KMS-11 (cell line): ENCODE data around the gene ENOX2.

Experiments used
- H2AFZ ChIP-seq: fragments of 200-600 bp; sonication (generic); 2 replicates; pipeline ENCODE4 v1.6.1; 2016; ENCODE audit warnings: antibody characterized with exemption, mixed run types, low read depth
- H3K27ac ChIP-seq: fragments of 200-600 bp; sonication (generic); 2 replicates; pipeline ENCODE4 v1.6.1; 2016; ENCODE audit warnings: mild to moderate bottlenecking, mixed run types
- H3K27me3 ChIP-seq: fragments of 200-600 bp; sonication (generic); 2 replicates; pipeline ENCODE4 v1.6.1; 2017; ENCODE audit warnings: mild to moderate bottlenecking, low read depth, mixed run types, moderate library complexity; ENCODE audit not compliant: insufficient read depth
- H3K36me3 ChIP-seq: fragments of 200-600 bp; sonication (generic); 2 replicates; pipeline ENCODE4 v1.6.1; 2017; ENCODE audit warnings: mild to moderate bottlenecking, mixed run types; ENCODE audit not compliant: insufficient read depth
- H3K4me1 ChIP-seq: fragments of 200-600 bp; sonication (generic); 2 replicates; pipeline ENCODE4 v1.6.1; 2016; ENCODE audit warnings: mild to moderate bottlenecking, low read depth, mixed run types; ENCODE audit not compliant: poor library complexity, severe bottlenecking
- H3K4me2 ChIP-seq: fragments of 200-600 bp; sonication (generic); 2 replicates; pipeline ENCODE4 v1.7.0; 2016; ENCODE audit warnings: mild to moderate bottlenecking, mixed run types
- H3K4me3 ChIP-seq: fragments of 200-600 bp; sonication (generic); IDR thresholded peaks from 2 replicates; pipeline ENCODE4 v1.6.1; 2017; ENCODE audit warnings: low read depth, low read length, mixed read lengths; ENCODE audit not compliant: insufficient read depth
- H3K79me2 ChIP-seq: fragments of 200-600 bp; sonication (generic); 2 replicates; pipeline ENCODE4 v1.6.1; 2016; ENCODE audit warnings: low read depth, mixed run types; ENCODE audit not compliant: insufficient read depth
- H3K9ac ChIP-seq: fragments of 200-600 bp; sonication (generic); 2 replicates; pipeline ENCODE4 v1.6.1; 2016; ENCODE audit warnings: mild to moderate bottlenecking, mixed run types
- H4K20me1 ChIP-seq: fragments of 200-600 bp; sonication (generic); 2 replicates; pipeline ENCODE4 v1.6.1; 2016; ENCODE audit warnings: mild to moderate bottlenecking, mixed run types; ENCODE audit not compliant: insufficient read depth
- CTCF ChIP-seq: fragments of 200-600 bp; sonication (generic); conservative IDR thresholded peaks from 2 replicates; pipeline ENCODE4 v1.6.1; 2017; ENCODE audit warnings: low read depth, mild to moderate bottlenecking, antibody characterized with exemption, low read length, moderate library complexity, mixed read lengths

ENOX2 gene

DNA sequence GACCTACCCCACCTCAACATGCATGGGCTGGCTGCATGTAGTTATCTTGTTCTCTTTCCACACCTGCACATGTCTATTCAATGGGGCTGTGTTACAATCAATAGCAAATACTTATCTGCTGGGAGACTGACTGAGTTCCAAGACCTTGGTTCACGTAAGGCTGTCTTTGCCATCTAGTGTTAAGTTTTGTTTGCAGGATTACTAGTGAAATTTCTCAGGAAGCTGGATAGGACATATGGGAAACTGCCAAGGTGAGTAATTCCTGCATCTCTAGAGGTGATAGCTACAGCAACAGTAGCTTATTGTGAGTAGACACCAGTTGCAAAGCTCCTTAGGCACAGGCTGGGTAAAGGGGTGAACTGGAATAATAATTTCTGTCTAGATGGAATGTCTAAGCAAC is 177.5 kb downstream of the ENOX2 start:
- no peak overlapping the region for H3K27ac ChIP-seq
- H3K4me3 ChIP-seq = no peak overlapping the region
- no peaks in the 10 kb centered on the region for H3K27me3 ChIP-seq
- H3K79me2 ChIP-seq = no peaks in the 10 kb centered on the region
- no peak overlapping the region for H2AFZ ChIP-seq
- no peaks in the 10 kb centered on the region for H3K4me1 ChIP-seq
- H3K9ac ChIP-seq = no peak overlapping the region
- TF ChIP-seq CTCF = no peak
- no peaks in the 10 kb centered on the region for H3K36me3 ChIP-seq
- no peak overlapping the region for H3K4me2 ChIP-seq
- H4K20me1 ChIP-seq = no peaks in the 10 kb centered on the region

DNA sequence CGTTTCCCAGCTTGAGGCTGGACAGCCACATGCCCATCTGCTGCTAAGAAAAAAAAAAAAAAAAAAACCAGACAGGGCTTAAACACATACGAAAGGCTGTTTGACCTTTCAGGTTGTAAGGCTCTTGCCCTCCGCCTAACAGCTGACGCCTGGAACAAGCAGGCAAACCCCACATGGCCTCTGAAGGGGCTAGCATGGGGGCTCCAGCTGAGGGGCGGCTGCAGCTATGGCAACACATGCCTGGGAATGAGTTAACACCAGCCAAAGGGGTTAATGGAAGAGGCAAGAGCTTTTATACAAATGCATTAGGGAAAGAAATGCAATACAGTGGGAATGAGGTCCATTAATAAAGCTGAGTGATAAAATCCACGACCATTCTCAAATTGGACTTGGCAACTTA is 183.6 kb downstream of the ENOX2 start:
- Histone ChIP-seq H2AFZ (no peak overlapping the region), H4K20me1 (no peaks in the 10 kb centered on the region), H3K4me2 (no peak overlapping the region), H3K4me3 (no peak overlapping the region), H3K27ac (no peak overlapping the region), H3K9ac (no peak overlapping the region), H3K27me3 (no peaks in the 10 kb centered on the region), H3K79me2 (no peaks in the 10 kb centered on the region), H3K4me1 (peaks cover 23% of the 10 kb centered on the region), H3K36me3 (no peaks in the 10 kb centered on the region)
- TF ChIP-seq CTCF = no peak

DNA sequence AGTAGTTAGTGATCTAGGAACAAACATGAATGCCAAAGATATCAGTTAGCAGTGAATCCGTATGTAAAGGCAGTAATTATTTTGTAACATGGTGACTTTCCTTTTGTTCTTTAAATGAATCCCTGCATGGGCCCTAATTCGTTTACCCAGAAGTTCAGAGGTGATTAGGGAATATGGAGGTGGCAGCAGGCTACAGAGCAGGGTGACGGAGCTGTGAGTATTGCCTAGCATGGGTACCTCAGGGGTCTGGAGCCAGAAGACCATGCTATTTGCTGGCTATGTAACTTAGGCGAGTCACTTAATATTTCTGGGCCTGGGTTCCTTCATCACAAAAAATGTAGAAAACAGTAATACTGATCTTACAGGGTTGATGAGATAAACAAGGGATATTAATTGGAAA is 184.9 kb downstream of the ENOX2 start:
- H3K27me3 ChIP-seq = no peaks in the 10 kb centered on the region
- H2AFZ ChIP-seq = no peak overlapping the region
- no peaks in the 10 kb centered on the region for H3K36me3 ChIP-seq
- no peak overlapping the region for H3K4me2 ChIP-seq
- no peak overlapping the region for H3K27ac ChIP-seq
- peaks cover 33% of the 10 kb centered on the region for H3K4me1 ChIP-seq
- no peak for TF ChIP-seq CTCF
- no peak overlapping the region for H3K9ac ChIP-seq
- no peak overlapping the region for H3K4me3 ChIP-seq
- H3K79me2 ChIP-seq = no peaks in the 10 kb centered on the region
- no peaks in the 10 kb centered on the region for H4K20me1 ChIP-seq

DNA sequence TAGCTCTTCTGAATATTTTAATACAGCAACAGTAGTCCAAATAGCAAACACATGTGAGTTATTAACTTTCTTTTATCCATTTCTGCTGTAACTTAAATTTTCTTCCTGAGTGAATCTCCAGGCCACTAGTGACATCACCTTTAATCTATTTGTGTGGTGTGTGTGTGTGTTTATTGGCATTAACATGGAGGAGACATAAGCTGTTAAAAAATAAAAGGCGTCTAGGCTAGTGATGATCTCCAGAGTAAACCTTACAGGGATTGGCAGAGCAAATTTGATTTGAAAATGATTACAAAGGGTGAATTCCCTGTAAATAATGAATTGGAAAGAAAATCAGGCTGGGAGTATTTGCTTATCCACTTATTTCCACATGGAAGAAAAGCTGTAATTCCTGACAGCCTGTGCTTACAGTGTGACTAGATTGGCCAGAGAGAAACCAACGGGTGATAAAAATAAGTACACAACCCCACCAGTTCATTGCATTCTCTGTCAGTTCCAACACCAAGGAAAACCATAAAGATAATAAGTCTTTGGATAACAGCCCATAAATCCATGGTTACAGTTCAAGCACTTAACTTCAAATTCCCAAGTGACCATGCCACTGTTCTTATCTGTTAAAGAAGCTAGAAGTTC is 186.1 kb downstream of the ENOX2 start:
- TF ChIP-seq CTCF = no peak
- no peaks in the 10 kb centered on the region for H3K36me3 ChIP-seq
- no peaks in the 10 kb centered on the region for H3K27me3 ChIP-seq
- H3K4me1 ChIP-seq = peaks cover 33% of the 10 kb centered on the region
- no peak overlapping the region for H3K4me2 ChIP-seq
- no peak overlapping the region for H3K4me3 ChIP-seq
- no peak overlapping the region for H3K27ac ChIP-seq
- no peaks in the 10 kb centered on the region for H3K79me2 ChIP-seq
- H2AFZ ChIP-seq = no peak overlapping the region
- H4K20me1 ChIP-seq = no peaks in the 10 kb centered on the region
- H3K9ac ChIP-seq = no peak overlapping the region
